ENCODE results near the gene USP17L21. TPM values are rescaled to one million over a fixed set of nuclear protein-coding genes. Genes with fewer than 3 reads are reported as not detected.
"Not testable (repeated sequence)": the region's sequence is repeated elsewhere in the genome, so short reads cannot be mapped to it uniquely, and the experiment has no call there.

The USP17L21 gene
- total RNA-seq, 1 donor from 2014 or later = not detected

DNA sequence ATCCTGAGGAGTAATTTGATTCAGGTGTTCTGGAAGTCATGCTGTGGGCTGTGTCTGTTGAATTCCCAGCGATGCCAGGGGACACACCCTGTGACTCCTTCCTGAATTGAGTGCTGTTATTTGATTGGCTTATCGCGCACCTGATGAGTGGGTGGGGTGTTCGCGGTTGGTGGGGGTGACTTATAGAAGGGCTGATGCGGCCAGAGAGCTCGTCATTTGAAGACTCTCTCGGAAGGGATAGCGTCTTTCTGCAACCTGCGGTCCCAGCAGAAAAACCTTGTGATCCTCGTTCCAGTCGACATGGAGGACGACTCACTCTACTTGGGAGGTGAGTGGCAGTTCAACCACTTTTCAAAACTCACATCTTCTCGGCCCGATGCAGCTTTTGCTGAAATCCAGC is 4.6 kb downstream of the USP17L21 start, which contains the start of gene USP17L22:
Gene USP17L22, plus strand, starts transcription at position 301 of the 400 bp plus-strand sequence. Its CDS starts 0 bp downstream, at position 301.
- DNase-seq; H3K36me3 Mint-ChIP-seq (ENCODE audit: low read depth); CTCF ChIA-PET; H3K27me3 Mint-ChIP-seq; POLR2A ChIA-PET; ATAC-seq (ENCODE audit: low read depth); H3K9me3 Mint-ChIP-seq; H3K4me3 Mint-ChIP-seq; H3K27ac Mint-ChIP-seq; H3K4me1 Mint-ChIP-seq; intact Hi-C loops (cut with micrococcal nuclease): not testable (repeated sequence)

DNA sequence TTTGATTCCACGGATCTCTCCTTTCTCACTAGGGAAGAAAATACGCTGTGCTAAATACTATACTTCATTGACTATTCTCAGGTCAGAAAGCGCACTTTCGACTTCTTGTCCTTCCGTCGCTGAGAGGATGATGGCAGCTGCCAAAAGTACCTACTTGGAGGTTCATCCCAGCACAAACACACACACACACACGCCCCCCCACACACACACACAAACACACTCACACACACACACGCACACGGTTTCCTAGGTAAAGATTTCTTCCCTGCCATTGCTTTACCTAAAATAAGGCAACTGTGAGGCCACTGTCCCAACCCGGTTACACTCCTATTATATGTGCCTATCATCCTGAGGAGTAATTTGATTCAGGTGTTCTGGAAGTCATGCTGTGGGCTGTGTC is 9.0 kb downstream of the USP17L21 start:
- H3K27ac Mint-ChIP-seq; CTCF ChIA-PET; H3K4me1 Mint-ChIP-seq; ATAC-seq (ENCODE audit: low read depth); H3K4me3 Mint-ChIP-seq; intact Hi-C loops (cut with micrococcal nuclease); H3K9me3 Mint-ChIP-seq; POLR2A ChIA-PET; H3K27me3 Mint-ChIP-seq; H3K36me3 Mint-ChIP-seq (ENCODE audit: low read depth): not testable (repeated sequence)
- peak; percentile 14 for DNase-seq

Other genes starting within 250 kb of the USP17L21 start
- gene FAM90A26, start 92.5 kb upstream of the USP17L21 start, total RNA-seq = not detected in 2 replicates
- gene USP17L10, start 52.2 kb upstream of the USP17L21 start, total RNA-seq = not detected in 2 replicates
- gene USP17L11, start 47.5 kb upstream of the USP17L21 start, total RNA-seq = not detected in 2 replicates
- gene USP17L12, start 42.7 kb upstream of the USP17L21 start, total RNA-seq = not detected in 2 replicates
- not detected in 2 replicates for gene USP17L13, start 38.0 kb upstream of the USP17L21 start, total RNA-seq
- not detected in 2 replicates for gene USP17L15, start 28.5 kb upstream of the USP17L21 start, total RNA-seq
- gene USP17L17, start 19.0 kb upstream of the USP17L21 start, total RNA-seq = not detected in 2 replicates
- gene USP17L18, start 14.2 kb upstream of the USP17L21 start, total RNA-seq = not detected in 2 replicates
- not detected in 2 replicates for gene USP17L19, start 9.5 kb upstream of the USP17L21 start, total RNA-seq
- not detected in 2 replicates for gene USP17L20, start 4.7 kb upstream of the USP17L21 start, total RNA-seq
- not detected in 2 replicates for gene USP17L22, start 4.7 kb downstream of the USP17L21 start, total RNA-seq
- gene USP17L24, start 62.3 kb downstream of the USP17L21 start, total RNA-seq = not detected in 2 replicates
- gene USP17L25, start 67.0 kb downstream of the USP17L21 start, total RNA-seq = not detected in 2 replicates
- not detected in 2 replicates for gene USP17L26, start 71.8 kb downstream of the USP17L21 start, total RNA-seq
- gene USP17L5, start 76.5 kb downstream of the USP17L21 start, total RNA-seq = not detected in 2 replicates
- gene USP17L27, start 81.3 kb downstream of the USP17L21 start, total RNA-seq = not detected in 2 replicates
- not detected in 2 replicates for gene USP17L28, start 86.0 kb downstream of the USP17L21 start, total RNA-seq
- not detected in 2 replicates for gene USP17L29, start 90.8 kb downstream of the USP17L21 start, total RNA-seq
- not detected in 2 replicates for gene USP17L30, start 100.3 kb downstream of the USP17L21 start, total RNA-seq
- not detected in 2 replicates for gene DEFB131A, start 181.5 kb downstream of the USP17L21 start, total RNA-seq

Data from activated B cell treated with CpG ODN at 0.5 μM for 24 hours (primary cell).